Dermis blood vessel endothelial cell (primary cell): ENCODE measurements around the gene OSBPL1A. TPM values are rescaled to one million over a fixed set of nuclear protein-coding genes. Genes with fewer than 3 reads are reported as not detected.

Source experiments
- DNase-seq: peaks from one replicate; pipeline ENCODE4 v3.0.0; 2010
- total RNA-seq: library from RNA; depleted of rRNA; stranded (reverse); fragments of >200 nt; gene quantifications from 2 replicates; pipeline ENCODE4 v1.2.3, GENCODE V29; 2014

The OSBPL1A gene
- 13.8 and 14.3 TPM in 2 replicates for total RNA-seq

DNA sequence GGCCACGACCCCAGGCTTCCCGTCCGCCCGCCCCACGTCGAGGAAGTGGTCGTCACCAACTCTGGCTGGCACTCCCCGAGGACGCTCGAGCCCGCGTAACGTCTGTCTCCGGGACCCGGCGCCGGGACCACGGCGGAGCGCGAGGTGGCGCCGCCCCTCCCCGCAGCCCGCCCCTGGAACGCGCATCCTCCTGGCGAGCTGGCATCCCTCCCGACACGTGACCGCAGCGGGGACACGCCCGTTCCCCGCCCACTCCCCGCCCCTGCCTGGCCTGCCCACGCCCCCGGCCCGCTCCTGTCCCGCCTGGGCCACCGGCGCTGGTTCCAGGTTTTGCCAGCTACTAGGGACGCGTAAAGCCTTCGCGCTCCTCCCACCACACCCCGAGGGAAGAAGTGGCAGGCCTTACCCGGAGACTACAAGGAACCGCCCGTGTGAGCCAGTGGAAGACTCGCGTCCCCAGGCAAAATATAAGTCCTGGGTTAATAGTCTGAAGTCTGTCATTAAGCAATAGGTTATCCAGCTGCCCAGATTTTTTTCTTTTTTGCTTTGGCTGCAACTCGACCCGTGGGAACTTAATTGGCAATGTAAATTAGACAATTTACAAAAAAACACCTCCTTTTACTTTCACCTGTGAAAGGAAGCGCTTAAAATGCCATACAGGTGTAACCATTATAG, at the start of gene OSBPL1A:
OSBPL1A (minus strand) TSS at position 131 of the 675 bp plus-strand sequence. CDS start 20,291 bp downstream, outside the sequence.
- peak; percentile 96 for DNase-seq

DNA sequence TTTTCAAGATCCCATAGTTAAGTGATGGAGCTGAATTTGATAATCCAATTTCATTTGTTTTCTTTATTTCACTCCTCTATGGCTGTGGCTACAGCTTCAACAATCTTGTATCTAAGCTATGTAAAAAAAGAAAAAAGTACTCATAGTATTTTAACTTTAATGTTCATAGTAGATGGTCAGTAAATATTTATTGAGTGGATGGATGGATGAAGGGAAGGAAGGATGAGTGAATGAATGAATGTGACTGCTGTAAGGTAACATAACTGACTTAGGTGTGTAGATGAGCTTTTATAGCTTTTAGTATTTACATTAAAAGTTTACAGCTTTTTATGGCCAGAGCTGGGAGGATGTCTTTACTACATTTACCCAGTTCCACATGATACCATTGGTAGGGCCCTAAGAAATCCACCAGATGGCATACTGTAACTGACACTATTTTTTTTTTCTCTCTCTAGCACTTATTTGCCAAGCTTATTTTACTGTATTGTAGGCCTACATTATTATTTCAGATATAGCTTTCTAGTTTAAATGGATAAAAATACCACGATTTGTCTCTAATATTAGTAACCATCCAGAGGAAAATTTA, 49.4 kb upstream of the OSBPL1A start:
- peak; percentile 1 for DNase-seq

DNA sequence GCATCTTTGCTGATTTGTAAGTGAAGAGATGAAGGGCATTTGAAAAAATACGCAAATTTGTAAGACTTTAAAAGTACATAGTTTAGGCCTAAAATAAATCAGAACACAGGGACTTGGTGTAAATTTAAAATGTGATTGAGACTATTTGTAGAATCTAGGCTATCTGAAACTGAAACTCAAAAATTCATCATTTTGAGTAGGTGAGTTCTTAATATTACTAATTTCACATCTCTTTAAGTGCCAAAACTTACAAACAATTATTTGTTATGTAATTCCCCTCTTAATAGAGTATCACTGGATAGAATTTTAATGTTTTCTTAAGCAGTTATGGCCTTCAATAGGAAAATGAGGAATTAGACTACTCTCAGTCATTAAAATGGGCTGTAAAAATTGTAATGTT, 48.8 kb upstream of the OSBPL1A start:
- DNase-seq: no peak

DNA sequence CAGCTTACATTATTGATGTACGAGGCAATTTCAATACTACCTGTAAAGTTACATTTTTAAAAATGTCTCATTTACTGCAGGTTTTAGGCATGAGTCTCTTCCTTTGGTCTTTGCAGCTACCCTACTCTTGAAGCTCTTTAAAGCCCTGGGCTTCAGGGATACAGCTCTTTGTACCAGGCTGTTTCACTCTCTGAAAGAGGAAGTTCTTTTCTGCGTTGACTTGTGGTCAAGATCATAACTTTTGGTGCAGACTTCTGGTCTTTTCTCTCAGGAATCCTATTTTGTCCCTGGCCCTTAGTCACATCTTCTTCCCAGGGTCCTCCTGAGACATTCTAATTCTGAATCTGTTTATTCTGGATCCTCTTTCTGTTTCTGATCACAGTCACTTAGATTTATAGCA, 46.2 kb upstream of the OSBPL1A start:
- no peak for DNase-seq

DNA sequence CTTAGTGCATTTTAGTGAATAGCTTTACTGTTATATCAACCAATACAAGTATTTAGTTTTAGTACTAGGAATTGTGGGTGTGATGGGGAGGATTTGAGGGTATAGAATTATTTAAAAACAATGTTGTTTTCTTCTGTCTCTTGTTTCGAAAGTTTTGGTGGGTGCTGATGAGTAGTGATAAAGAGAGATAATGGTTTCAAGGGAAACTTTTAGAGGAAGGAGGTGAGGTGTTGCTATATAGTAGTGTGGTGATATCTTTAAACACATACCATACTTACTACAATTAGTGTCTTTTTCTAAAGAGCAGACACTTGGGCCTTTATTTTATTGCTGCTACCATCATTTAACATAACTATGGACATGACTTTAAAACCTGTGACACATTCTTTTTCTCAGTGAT, 39.3 kb upstream of the OSBPL1A start:
- DNase-seq: no peak

DNA sequence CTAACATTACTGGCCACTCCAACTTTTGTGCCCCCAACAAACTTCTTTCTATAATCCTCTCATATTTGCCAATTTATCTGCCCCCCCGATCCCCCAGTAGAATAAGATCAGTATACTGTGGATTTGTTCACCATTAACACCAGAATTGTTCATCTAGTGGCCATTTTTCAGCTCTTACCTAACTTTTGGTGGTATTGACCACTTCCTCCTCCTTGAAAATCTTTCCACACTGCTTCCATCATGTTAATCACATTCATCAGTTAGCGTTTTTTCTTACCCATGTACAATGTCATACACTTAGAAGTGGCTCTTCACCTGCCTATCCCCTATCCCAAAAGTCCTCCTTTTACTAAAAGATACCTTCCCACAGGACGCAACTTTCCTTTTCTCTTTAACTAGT, 35.0 kb upstream of the OSBPL1A start:
- no peak for DNase-seq

DNA sequence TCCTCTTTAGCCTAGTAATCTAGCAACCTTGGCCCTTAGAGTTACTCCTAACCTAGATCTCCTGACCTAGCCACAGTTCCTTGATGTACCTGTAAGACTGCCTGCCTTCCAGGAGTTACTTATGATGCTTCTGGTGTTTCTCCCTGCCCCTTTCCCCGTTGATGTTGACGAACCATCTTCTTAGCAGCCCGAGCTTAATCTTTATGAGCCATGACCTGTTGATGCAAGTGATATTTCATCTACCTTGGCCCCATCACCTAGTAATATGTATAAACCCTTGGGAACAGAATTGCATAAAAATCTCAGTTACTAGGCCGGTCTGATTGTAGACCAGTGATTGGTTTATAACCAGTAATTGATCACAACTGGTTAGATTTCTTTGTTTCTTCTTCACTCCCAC, 31.6 kb upstream of the OSBPL1A start:
- no peak for DNase-seq

DNA sequence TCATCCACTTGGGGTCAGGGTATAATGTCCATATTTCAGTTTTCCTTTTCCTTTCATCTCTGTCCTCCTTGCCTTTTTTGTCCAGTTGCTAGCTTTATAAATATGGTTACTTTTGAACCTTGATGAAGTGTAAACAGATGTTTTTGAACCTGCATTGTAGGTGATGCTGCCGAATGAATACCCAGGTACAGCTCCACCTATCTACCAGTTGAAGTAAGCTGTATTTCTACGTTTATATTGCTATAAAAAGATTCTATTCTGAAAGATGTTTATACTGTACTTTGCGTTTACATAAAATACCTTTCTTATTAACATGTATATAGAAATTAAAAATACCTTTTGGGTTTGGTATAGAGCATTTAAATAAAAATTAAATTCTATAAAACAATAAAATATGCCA, 31.1 kb upstream of the OSBPL1A start:
- DNase-seq: no peak

DNA sequence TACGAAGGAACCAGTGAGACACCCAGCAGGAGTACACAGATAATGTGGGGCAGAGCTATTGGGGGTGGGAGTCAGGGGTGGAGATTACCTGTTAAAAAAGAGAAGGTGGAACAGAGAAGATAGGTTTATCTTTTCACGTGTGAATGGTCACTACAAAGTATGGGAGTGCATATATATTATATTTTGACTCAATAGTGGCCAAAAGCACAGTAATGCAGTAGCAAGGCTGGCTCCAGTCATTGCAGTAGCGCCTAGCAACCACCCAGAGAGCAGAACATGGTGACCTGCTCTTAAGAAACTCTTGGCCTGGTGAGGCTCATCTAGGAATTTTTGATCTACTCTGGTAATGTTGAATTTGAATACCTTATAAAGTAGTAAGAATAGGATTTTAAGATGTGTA, 29.9 kb upstream of the OSBPL1A start:
- DNase-seq: peak; percentile 34

DNA sequence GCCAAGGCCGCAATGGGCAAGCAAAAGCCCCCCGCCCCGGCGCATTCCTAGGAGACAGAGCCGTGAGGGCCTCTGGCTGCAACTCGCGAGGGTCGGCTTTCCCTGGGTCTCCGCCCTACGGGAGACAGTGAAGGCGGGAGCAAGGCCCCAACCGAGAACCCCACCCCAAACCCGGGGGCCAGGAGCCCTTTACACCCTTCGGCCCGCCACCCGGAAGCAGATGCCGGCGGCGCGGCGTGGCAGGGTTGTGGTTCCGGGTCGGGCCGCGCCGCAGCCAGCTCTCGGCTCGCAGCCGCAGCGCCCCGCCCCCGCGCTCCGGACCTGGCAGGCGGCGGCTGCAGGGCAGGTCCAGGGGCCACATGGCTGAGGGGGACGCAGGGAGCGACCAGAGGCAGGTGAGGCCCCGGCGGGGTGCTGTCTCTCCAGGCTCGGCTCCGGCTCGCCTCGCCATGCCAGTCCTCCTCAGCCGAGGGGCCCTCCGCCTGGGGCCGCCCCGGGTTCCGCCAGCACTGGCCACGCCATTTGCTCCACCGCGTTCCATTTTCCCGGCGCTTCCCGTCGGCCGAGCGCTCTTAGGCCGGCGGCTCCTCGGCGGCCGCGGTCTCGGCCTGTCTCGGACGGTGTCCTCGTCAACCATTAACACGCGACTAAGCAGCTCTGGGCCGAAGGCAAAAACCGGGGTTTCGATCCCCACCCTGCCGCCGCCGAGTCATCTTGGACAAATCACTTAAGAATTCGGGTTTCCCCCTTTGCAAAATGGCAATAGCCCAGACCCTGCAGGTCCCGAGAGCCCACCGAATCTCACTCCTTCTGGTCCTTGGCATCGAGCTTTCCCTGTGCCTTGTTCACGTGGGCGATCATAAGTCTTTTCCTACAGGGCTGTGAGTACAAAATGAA, 29.0 kb upstream of the OSBPL1A start, which contains the start of gene IMPACT:
IMPACT (plus strand) TSS at position 273 of the 897 bp plus-strand sequence; CDS start at position 360, 87 bp downstream.
- DNase-seq: peak; percentile 90

DNA sequence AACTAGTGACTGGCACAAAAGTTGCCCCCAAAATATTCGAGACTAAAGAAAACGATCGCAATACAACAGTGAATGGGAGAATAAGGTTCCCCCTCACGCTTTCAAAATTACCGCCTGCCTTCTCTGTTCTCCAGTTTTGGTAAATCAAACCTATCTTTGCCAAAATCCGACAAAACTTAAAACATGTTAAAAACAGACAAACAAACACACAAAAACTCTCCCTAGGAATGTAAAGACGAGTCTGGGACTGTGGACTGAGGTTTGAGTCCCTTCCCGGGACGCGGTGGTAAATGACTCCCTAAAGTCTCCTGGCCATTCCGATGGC, 28.4 kb upstream of the OSBPL1A start:
- no peak for DNase-seq

DNA sequence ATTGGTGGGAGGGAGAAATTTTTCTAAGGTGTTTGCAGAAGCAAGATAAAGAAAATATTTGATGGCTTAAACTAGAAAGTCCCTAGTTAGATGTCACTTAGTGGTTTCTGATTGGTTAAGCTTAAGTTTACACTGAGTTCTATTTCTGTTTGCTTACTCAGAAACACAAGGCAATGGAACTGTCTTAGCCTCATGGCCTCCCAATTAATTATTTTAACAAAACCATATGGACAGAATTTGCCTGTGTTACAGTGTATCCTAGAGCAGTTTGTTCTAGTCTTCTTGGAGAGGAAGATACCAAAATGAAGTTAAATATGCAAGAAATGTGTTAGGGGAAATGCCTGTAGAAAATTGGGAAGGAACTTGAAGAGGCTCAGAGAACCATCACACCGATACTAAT, 24.2 kb upstream of the OSBPL1A start:
- no peak for DNase-seq

DNA sequence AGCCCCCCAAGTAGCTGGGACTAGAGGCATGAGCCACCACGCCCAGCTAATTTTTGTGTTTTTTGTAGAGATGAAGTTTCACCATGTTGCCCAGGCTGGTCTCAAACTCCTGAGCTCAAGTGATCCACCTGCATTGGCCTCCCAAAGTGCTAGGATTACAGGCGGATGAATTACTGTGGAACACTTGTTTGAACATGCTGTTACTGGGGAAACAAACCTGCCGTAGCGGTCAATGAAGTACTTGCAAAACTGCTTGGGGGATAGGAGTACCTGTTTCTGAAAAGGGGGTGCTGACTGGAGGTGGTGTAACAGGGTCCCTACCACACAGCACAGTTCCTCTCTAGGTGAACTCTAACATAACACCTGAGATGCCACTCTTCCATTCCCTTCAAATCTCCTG, 22.9 kb upstream of the OSBPL1A start:
- no peak for DNase-seq

DNA sequence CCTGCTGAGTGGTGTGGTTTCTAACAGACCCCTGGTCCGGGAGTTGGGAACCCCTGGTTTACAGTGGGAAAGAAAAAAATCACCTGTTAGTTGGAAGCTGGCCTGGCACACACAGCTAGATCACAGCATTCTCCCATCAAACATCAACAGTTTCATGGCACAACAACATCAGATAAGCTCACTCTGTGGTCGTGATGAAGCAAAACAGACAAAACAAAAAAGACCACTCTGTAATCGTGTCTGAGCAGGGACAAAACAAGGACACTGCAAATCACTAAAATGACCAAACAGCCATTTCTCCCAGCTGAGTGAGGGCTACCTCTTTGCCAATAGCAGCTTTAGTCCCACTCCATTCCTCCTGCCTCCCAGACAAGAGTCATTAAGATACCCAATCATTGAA, 19.9 kb upstream of the OSBPL1A start:
- no peak for DNase-seq

DNA sequence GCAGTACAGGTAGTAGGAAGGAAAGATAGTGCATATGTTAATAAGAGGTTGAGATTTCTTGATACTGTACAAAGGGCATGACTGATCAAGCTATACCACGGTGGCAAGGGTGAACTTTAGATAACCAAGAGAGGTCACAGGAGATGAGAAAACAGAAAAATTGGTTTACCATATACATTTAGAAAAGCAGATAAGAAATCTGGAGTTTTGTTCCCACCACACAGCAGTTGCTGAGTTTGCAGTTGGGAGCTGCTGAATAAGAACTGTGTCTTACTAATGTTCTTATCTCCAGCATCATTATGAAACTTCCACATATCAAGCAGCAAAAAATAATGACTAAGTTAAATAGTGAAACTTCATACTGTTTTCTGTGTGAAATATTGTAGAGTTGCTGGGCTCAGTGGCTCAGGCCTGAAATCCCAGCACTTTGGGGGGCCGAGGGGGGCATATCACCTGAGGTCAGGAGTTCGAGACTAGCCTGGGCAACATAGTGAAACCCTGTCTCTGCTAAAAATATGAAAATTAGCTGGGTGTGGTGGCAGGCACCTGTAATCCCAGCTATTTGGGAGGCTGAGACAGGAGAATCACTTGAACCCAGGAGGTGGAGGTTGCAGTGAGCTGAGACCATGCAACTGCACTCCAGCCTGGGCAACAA, 16.9 kb upstream of the OSBPL1A start:
- no peak for DNase-seq

DNA sequence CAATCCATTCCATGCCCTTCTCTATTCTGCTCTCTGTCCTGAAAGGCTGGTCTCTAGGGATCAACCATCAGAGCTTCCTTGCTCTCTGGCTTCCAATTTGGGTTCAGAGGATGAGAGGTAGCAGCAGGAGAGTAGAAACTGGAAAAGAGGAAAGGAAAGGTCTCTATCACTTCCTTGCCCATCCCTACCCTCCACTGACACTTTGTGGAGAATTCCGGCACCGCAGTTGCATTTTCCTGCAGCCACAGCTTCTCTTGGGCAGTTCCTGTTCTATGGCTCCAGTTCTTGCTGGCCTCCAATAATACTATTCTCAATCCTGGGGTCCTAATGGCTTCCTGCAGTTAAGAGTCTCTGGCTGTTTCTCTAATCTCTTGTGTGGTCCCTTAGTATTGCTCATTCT, 15.5 kb upstream of the OSBPL1A start:
- DNase-seq: no peak

DNA sequence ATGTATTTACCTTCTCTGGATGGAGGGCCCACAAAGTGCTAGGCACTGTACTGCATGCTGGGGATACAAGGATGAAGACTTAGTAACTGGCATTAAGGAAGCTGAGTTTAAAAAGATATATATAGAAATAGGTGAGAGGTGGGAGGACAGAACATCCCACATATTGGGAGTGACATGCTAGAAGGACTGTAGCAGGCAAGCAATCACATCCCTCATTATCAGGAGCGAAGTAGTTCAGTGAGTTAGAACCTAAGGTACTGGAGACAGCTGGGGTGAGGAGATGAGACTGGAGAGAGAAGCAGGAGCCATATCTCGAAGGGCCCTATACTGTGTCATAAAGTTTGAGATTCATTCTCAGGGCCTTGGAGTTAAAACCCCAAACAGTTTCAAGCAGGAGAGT, 10.9 kb upstream of the OSBPL1A start:
- no peak for DNase-seq

DNA sequence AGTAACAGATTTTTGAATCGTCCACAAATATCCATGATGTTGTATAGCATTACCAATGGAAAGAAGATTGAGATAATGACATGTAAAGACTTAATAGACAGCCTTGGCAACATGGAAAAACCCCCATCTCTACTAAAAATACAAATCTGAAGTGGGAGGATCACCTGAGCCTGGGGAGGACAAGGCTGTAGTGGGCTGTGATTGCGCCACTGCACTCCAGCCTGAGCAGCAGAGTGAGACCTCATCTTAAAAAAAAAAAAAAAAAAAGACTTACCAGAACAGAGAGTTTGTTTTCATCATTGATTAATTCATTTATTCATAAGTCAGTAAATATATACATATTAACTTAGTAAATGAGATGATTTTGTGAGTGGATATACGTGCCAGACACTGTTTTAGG, 7.0 kb upstream of the OSBPL1A start:
- no peak for DNase-seq

DNA sequence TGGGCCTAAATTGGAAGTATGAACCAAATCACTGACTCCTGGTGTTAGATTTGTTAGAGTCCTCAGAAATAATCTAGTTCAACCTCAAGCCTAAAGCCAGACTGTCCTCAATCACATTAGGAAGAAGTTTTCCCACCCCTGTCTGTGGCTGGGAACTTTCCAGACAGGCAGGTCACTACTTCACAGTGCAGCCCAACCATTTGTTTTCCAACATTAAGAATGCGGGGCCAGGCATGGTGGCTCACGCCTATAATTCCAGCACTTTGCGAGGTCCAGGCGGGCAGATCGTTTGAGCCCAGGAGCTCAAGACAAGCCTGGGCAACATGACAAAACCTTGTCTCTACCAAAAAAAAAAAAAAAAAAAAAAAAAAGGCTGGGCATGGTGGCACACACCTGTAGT, 5.5 kb upstream of the OSBPL1A start:
- no peak for DNase-seq

DNA sequence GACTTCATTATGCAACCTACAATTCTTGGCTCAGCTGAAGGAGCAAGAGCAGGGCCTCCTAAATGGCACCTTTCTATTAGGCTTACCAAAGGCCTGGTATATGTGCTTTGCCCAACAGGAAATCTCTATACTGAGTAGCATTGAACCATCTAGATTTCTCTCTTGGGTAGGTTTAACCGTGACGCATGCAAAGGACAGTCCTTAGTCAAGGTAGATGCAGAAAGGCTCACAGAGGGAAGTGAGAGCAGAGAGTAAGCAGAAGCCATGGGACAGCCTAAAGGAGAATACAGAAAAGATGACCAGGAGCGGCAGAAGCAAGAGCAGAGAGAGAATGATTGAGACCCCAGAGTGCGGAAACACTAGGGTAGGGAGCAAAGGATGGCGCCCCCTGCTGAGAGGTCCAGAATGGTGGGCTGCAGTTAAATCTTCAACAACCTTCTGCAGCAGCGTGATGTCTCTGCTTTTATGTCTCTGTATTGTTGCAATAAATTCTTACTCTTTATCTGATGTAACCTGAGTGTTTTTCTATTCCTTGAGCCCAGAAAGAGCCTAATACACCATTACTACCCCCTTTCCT, 4.7 kb upstream of the OSBPL1A start:
- peak; percentile 10 for DNase-seq

DNA sequence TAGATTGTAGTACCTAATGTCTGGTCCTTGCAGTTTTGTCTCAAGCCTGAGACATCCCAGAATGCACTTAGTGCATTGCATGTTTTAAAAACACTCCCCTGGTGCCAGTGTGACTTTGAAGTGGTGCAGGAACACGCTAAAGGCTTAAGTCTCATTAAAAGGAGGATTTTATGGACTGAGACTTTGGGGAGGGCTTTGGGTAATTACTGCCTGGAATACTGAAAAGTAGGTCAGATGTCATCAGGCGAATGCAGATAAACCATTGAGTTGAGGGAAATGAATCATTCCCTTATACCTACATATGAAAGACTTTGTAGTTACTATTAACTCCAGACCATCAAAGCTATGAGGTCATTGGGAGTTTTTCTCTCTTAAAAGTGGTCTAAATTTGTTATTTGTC, 3.0 kb upstream of the OSBPL1A start:
- DNase-seq: peak; percentile 46

DNA sequence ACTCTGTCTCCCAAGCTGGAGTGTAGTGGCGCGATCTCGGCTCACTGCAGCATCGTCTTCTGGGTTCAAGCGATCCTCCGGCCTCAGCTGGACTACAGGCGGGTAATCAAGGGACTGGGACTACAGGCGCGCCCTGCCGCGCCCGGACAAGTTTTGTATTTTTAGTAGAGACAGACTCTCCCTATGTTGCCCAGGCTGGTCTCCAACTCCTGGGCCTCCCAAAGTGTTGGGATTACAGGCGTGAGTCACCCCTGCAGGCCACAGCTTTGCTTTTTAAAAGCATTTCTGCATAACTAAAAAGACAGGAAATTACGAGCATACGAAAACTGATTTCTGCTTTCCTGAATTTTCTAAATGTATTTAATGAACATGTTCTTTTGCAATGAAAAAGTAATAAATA, 916 bp upstream of the OSBPL1A start:
- DNase-seq: no peak

DNA sequence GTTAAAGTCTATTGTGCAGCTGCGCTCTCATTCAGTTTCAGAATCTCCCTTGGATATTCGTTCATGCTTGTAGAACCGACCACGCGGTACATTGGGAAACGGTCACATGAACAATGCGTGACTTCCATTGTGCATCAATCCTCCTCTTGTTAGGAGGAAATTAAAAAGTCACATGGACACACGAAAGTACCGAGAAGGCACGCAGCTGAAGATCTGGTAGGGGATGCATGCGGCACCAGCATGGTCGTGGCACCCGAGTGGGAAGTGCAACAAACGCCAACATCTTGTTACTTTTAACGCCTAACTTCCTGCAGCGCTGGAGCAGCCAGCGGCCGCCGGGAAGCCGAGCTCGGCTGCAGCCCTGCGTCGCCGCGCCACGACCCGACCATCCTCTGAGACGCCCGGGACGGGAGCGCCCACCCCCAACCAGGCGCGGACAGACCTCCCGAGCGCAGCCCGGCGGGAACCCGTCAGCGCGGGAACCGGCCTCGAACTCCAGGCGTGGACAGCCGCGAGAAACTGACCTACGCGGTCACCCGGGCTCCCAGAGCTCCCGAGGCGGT, 412 bp downstream of the OSBPL1A start:
- peak; percentile 88 for DNase-seq
